Measurements from ENCODE around the gene ACKR3.

GRCh38 chr2:236565212-236565611 lies 4.4 kb upstream of the ACKR3 start:
- TF ChIP-seq CTCF (IDR thresholded peaks at IDR 0.05), result no peak
- TF ChIP-seq POLR2A (IDR thresholded peaks at IDR 0.05), result no peak
